ENCODE data around the gene ZMAT2. TPM values are rescaled to one million over a fixed set of nuclear protein-coding genes. Genes with fewer than 3 reads are reported as not detected.
"Not testable (repeated sequence)": the region's sequence is repeated elsewhere in the genome, so short reads cannot be mapped to it uniquely, and the experiment has no call there.

ZMAT2 gene, protein sequence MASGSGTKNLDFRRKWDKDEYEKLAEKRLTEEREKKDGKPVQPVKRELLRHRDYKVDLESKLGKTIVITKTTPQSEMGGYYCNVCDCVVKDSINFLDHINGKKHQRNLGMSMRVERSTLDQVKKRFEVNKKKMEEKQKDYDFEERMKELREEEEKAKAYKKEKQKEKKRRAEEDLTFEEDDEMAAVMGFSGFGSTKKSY
- polyA plus RNA-seq, result 10 to 100 TPM; 76.7 to 83.7 (median 78.3) TPM

DNA sequence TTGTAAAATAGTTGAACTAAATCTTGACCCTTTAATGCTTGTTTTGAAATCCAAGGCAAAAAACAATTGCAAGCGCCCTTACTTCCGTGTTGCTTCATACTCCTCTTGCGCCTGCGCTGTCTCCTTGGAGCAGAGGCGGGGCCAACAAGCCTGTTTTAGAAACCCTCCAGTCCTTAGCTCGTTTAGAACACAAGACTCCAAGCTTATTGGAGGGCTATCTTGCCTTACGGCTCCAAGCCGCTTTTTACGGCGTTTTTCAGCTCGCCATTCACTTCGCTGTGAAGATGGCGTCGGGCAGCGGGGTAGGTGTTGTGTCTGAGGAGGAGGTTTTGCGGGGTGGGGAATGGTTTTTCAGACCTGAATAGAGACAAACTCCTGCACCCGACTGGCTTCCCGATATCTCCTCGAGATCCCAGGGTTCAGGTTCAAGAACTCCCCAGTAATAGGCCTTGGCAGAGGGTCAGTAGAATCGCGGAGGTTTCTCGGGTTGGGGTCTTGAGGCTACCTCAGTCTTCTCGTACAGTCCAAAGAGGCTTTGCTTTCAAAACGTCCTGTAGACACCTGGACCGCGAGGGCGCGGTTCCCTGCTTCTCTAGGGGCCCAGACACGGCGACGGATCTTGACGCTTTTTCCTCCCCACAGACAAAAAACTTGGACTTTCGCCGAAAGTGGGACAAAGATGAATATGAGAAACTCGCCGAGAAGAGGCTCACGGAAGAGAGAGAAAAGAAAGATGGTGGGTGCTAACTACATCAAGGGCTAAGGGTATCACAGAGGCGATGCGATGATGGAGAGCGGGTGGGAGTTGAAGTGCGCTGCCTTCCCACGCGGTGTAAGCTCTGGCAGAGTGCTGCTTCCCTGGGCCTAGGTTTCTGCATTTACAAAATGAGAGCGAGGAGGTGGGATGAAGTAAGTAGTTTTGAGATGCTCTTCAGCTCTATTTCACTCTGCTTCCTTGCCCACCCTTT, at the start of gene ZMAT2:
ZMAT2 (plus strand) TSS at position 271 of the 968 bp plus-strand sequence; CDS start at position 285, 14 bp downstream.
- Mint-ChIP-seq H3K36me3 (peaks cover 42 to 60% (median 47%) of the 10 kb centered on the region in 3 donors), H3K27me3 (ENCODE audit: low read depth in 3 of 3) (peaks cover 2 to 5% (median 2%) of the 10 kb centered on the region in 3 donors), H3K4me1 (peaks cover 25 to 28% of the 10 kb centered on the region in 2 donors), H3K27ac (peak within 1 kb of the TSS; percentile 95 to 98 (median 98)), H3K4me3 (peak within 1 kb of the TSS; percentile 96 to 100 (median 99)), H3K9me3 (no peaks in the 10 kb centered on the region)
- DNase-seq, result peak; percentile 91 to 94 (median 93)

DNA sequence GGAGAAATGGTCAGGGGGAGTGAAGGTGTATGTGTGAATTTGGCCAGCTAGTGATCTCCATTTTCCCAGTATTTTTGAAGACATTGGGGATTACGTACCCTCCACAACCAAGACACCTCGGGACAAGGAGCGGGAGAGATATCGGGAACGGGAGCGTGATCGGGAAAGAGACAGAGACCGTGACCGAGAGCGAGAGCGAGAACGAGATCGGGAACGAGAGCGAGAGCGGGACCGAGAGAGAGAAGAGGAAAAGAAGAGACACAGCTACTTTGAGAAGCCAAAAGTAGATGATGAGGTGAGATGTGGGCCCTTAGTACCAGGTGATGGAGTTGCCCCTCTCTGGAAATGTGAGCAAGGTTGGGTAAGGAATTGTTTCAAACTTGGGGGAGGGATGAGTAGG, 41.4 kb upstream of the ZMAT2 start:
- no peak overlapping the region for H3K4me3 Mint-ChIP-seq
- no peaks in the 10 kb centered on the region for H3K9me3 Mint-ChIP-seq
- H3K36me3 Mint-ChIP-seq, result peaks cover 40 to 78% (median 50%) of the 10 kb centered on the region in 3 donors
- H3K4me1 Mint-ChIP-seq, result peaks cover 7 to 8% of the 10 kb centered on the region in 2 donors
- peak overlapping the region in 2 of 6 donors; percentile 30 to 37 for H3K27ac Mint-ChIP-seq
- no peak for DNase-seq
- H3K27me3 Mint-ChIP-seq (ENCODE audit: low read depth in 3 of 3), result peaks cover 0 to 8% (median 0%) of the 10 kb centered on the region in 3 donors

DNA sequence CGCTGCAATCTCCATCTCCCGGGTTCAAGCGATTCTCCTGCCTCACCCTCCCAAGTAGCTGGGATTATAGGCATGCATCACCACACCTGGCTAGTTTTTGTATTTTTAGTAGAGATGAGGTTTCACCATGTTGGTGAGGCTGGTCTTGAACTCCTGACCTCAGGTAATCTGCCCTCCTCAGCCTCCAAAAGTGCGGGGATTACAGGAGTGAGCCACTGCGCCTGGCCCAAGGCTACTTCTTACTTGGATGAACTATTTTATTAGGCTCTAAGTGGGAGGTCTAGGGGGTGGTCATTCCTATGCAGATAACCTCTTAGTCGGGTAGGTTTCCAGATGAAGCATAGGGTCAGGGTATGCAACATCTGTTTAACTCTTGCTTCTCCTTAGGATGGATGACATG, 39.9 kb upstream of the ZMAT2 start:
- H3K4me1 Mint-ChIP-seq, result peaks cover 18 to 20% of the 10 kb centered on the region in 2 donors
- not testable (repeated sequence) for H3K4me3 Mint-ChIP-seq, DNase-seq, H3K9me3 Mint-ChIP-seq
- peaks cover 26 to 64% (median 38%) of the 10 kb centered on the region in 3 donors for H3K36me3 Mint-ChIP-seq
- peaks cover 10 to 16% (median 11%) of the 10 kb centered on the region in 3 donors for H3K27me3 Mint-ChIP-seq (ENCODE audit: low read depth in 3 of 3)
- H3K27ac Mint-ChIP-seq, result peak overlapping the region in 2 of 6 donors; percentile 13 to 23

DNA sequence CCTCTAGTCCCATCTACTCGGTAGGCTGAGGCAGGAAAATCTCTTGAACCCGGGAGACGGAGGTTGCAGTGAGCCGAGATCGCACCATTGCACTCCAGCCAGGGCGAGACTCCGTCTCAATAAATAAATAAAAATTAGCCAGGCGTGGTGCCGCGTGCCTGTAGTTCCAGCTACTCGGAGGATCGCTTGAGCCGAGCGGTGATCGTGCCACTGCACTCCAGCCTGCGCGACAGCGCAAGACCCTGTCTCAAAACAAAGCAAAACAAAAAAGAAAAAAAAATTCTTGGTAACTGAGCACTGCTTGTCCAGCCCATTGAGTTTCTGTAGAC, 36.3 kb upstream of the ZMAT2 start:
- Mint-ChIP-seq H3K4me3 (peak overlapping the region; percentile 97 to 99 (median 98)), H3K27me3 (ENCODE audit: low read depth in 3 of 3) (peaks cover 11 to 18% (median 16%) of the 10 kb centered on the region in 3 donors), H3K9me3 (no peaks in the 10 kb centered on the region), H3K4me1 (peaks cover 39 to 47% of the 10 kb centered on the region in 2 donors), H3K36me3 (peaks cover 16 to 47% (median 20%) of the 10 kb centered on the region in 3 donors), H3K27ac (peak overlapping the region; percentile 96 to 99 (median 99))
- no peak for DNase-seq

DNA sequence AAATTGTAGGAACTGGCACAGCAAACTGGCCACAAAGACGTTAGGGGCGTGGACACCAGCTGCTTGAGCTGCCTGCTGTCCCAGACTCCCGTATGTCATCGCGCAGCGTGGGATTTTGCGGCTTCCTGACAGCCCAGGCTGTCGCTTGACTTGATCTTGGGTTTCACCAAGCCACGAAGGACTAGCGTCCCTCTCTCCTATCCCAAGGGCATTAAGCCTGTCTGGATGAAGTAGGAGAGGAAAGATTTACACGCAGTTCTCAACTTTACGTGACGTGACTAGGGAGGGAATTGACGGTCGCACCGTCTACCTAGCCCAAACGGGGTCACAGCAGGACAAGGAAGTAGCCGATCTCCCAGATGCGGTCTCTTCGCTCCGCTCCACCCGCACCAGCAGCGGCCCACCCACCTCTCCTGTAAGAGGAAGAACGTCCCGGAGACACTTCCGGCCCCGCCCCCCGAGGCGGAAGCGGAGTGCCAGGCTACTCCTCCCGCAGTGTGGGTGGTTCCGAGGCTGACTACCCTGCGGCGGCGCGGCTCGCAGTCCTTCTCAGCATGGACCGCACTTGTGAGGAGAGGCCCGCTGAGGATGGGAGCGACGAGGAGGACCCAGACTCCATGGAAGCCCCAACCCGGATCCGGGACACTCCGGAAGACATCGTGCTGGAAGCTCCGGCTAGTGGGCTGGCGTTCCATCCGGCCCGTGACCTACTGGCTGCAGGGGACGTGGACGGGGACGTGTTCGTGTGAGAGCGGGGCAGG, 35.7 kb upstream of the ZMAT2 start, which contains the start of gene WDR55:
WDR55 (plus strand) TSS at position 546 of the 761 bp plus-strand sequence; CDS start at position 555, 9 bp downstream.
- peaks cover 11 to 18% (median 16%) of the 10 kb centered on the region in 3 donors for H3K27me3 Mint-ChIP-seq (ENCODE audit: low read depth in 3 of 3)
- peaks cover 15 to 45% (median 20%) of the 10 kb centered on the region in 3 donors for H3K36me3 Mint-ChIP-seq
- peak within 1 kb of the TSS; percentile 97 to 99 (median 98) for H3K4me3 Mint-ChIP-seq
- peak within 1 kb of the TSS; percentile 96 to 99 (median 99) for H3K27ac Mint-ChIP-seq
- peaks cover 39 to 47% of the 10 kb centered on the region in 2 donors for H3K4me1 Mint-ChIP-seq
- H3K9me3 Mint-ChIP-seq, result no peaks in the 10 kb centered on the region
- peak; percentile 93 to 94 (median 94) for DNase-seq

DNA sequence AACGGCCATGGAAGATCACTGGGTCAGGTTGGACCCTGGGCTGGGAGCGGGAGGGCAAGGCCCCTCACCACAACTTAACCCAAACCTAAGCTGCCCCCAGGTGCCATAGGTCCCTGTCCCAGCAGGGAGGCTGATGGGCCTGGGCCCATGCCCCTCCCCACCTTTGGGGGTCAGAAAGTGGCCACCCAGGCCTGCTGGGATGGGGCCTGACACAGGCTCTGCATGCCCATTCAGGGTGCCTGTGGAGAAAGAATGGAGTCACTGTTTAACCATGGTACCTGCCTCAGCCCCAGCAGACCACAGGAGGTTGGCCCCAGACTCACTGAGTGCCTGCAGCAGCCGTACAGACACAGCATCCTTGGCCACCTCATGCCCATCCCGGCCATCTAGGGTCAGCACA, 29.2 kb upstream of the ZMAT2 start:
- H3K36me3 Mint-ChIP-seq, result peaks cover 6 to 38% (median 8%) of the 10 kb centered on the region in 3 donors
- not testable (repeated sequence) for H3K27ac Mint-ChIP-seq, DNase-seq

DNA sequence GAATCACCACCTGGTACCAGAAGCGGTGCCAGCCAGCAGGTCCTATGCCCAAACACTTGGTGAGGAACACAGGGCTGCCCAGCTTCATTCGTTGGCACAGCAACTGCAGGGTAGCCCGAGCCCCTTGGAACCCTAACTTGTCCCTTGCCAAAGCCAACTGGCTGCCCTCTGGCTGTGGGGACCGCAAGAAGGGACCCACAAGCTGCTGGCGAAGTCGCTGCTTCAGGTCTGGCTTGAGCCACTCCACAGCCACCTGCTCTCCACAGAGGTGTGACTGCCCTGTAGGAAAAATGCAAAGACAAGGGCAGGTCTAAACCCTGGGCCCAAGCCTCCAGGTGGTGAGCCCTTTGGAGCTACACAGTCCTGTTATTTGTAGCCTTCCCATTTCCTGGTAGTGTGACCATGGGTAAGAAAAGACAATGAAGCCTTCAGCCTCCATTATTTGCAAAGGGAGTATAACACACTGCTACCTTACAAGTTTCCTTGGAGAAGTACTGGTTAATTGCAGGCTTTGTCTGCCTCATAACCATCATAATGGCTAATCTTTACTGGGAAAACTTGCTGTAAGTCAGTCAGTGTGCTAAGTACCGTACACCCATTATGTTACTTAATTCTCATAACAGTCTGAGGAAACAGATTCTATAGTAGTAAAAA, 28.6 kb upstream of the ZMAT2 start:
- H3K4me1 Mint-ChIP-seq, result peaks cover 13 to 18% of the 10 kb centered on the region in 2 donors
- no peak for DNase-seq
- H3K9me3 Mint-ChIP-seq, result no peaks in the 10 kb centered on the region
- peaks cover 0 to 2% (median 2%) of the 10 kb centered on the region in 3 donors for H3K27me3 Mint-ChIP-seq (ENCODE audit: low read depth in 3 of 3)
- H3K4me3 Mint-ChIP-seq, result no peak overlapping the region
- H3K27ac Mint-ChIP-seq, result peak overlapping the region in 2 of 6 donors; percentile 6 to 64
- H3K36me3 Mint-ChIP-seq, result peaks cover 6 to 44% (median 14%) of the 10 kb centered on the region in 3 donors

More for the DNA sequence above, 29.2 kb upstream of the ZMAT2 start:
- H3K9me3 Mint-ChIP-seq; H3K27me3 Mint-ChIP-seq (ENCODE audit: low read depth in 3 of 3); H3K4me3 Mint-ChIP-seq: not testable (repeated sequence)
- peaks cover 19 to 24% of the 10 kb centered on the region in 2 donors for H3K4me1 Mint-ChIP-seq

DNA sequence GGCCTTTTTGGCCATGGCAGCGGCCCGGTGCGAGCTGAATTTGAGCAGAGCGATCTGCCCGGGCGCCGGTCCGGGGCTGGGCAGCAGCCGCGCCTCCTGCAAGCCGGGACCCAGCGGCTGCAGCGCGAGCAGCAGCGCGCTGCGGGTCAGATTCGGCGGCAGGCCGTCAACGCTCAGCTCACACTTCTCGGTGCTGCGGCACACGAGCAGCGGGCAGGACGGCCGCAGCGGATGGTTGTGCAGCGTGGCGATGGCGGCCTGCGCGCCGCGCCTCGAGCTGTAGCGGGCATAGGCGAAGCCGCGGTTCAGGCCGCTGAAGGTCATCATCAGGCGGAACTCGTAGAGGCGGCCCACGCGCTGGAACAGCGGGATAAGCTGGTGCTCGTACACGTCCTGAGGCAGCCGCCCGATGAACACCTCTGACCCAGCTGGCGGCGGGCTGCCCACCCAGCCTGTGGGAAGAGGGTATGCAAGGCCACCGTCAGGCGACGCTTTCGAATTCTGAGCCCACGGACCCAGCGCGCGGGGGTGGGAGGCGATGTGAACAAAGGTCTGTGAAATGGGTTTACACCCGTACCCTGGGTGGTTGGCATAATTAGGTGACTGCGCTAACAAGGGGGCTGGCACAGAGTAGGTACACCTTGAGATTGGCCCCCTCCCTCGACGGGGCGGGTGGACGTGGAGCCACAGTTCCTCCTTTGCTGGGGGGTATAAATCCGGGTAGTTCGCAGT, 27.6 kb upstream of the ZMAT2 start:
- Mint-ChIP-seq H3K4me1 (peaks cover 3 to 8% of the 10 kb centered on the region in 2 donors), H3K27ac (no peak overlapping the region), H3K9me3 (no peaks in the 10 kb centered on the region), H3K4me3 (no peak overlapping the region), H3K27me3 (ENCODE audit: low read depth in 3 of 3) (peaks cover 0 to 2% (median 2%) of the 10 kb centered on the region in 3 donors), H3K36me3 (peaks cover 6 to 49% (median 15%) of the 10 kb centered on the region in 3 donors)
- peak in 1 of 3 donors; percentile 20 for DNase-seq

DNA sequence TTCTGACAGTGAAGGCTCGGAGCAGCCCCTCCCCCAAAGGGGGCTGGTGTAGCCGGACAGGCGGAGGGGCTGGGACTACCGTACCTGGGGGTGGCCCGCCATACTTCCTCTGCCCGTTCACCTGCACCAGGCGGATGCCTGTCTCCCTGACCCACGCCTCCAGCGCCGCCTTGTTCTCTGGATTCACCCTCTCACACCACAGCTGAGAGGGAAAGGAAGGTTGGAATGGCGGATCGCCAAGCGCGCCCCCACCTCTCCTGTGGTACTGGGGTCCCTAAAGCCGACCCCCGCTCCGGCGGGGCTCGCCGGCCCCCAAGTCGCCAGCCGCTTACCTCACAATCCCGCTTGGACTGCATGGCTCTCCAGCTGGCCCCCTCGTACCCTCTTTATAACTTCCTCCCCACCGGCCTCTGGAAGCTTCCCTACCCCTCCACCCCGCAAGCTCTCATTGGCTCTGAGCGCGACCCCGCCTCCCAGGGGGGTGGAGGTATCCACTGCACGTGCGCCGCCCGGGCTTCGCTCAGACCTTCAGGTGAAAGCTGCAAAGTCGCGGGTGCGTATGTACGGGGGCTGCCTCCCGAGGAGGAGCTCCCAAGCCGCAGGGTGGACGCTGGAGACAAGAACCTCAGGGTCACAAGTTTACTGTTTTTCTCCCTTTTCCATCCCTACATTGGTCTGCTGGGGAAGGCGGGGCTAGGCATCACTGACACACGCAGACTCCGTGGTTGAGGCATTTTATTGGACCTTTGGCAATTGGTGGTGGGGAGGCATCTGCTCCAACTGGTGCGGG, 26.9 kb upstream of the ZMAT2 start, which contains the start of gene DND1:
DND1 (minus strand) TSS at position 390 of the 790 bp plus-strand sequence; CDS start at position 356, 34 bp downstream.
- no peak within 1 kb of the TSS for H3K4me3 Mint-ChIP-seq
- H3K27me3 Mint-ChIP-seq (ENCODE audit: low read depth in 3 of 3), result peaks cover 0 to 2% (median 0%) of the 10 kb centered on the region in 3 donors
- H3K9me3 Mint-ChIP-seq, result no peaks in the 10 kb centered on the region
- no peak for DNase-seq
- peak within 1 kb of the TSS in 1 of 6 donors; percentile 30 for H3K27ac Mint-ChIP-seq
- H3K4me1 Mint-ChIP-seq, result peaks cover 0 to under 1% of the 10 kb centered on the region in 2 donors
- peaks cover 6 to 47% (median 19%) of the 10 kb centered on the region in 3 donors for H3K36me3 Mint-ChIP-seq

DNA sequence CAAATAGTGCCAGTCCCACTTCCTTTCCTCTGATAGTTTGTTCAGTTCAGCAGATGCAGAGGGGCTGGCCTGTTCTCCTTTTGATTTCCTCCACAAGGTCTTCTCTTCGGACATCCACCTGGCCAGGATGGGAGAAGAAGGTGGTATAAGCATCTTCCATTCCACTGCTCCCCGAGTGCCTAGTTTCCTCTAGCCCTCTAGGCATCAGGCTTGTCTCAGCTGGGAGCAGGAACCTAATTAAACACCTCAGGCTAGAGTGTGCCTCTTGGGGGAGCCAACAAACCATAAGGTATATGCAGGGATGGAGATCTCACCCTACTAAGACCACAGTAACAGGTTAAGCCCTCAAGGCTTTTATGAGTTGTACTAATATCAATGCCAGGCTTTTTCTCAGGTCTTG, 26.0 kb upstream of the ZMAT2 start:
- Mint-ChIP-seq H3K36me3 (peaks cover 6 to 50% (median 19%) of the 10 kb centered on the region in 3 donors), H3K4me1 (no peaks in the 10 kb centered on the region), H3K4me3 (no peak overlapping the region), H3K9me3 (no peaks in the 10 kb centered on the region), H3K27me3 (ENCODE audit: low read depth in 3 of 3) (peaks cover 0 to 2% (median 0%) of the 10 kb centered on the region in 3 donors), H3K27ac (peak overlapping the region in 1 of 6 donors; percentile 30)
- DNase-seq, result no peak

DNA sequence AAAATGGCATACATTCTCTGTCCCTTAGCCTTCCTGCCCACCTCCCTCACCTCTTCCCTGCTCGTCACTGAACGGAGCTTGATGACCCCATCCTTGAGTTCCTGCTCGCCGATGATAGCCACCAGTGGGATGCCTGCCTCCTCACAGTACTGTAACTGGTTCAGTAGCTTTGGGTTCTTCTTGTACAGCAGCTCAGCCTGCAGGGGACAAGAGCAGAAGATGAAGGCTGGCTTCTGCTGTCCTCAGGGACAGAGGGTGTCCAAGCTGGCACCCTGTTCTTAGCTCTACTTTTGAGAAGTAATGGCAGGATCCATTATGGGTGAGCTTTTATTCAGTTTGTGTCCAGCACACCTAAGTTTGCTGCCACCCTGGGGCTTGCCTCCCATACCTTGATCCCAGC, 25.6 kb upstream of the ZMAT2 start:
- no peaks in the 10 kb centered on the region for H3K4me1 Mint-ChIP-seq
- H3K36me3 Mint-ChIP-seq, result peaks cover 6 to 50% (median 16%) of the 10 kb centered on the region in 3 donors
- DNase-seq, result no peak
- H3K27ac Mint-ChIP-seq, result peak overlapping the region in 2 of 6 donors; percentile 30 to 35
- H3K27me3 Mint-ChIP-seq (ENCODE audit: low read depth in 3 of 3), result peaks cover 0 to 2% (median 0%) of the 10 kb centered on the region in 3 donors
- no peak overlapping the region for H3K4me3 Mint-ChIP-seq
- no peaks in the 10 kb centered on the region for H3K9me3 Mint-ChIP-seq
